ENCODE data around the gene INPP5J. TPM values are rescaled to one million over a fixed set of nuclear protein-coding genes. Genes with fewer than 3 reads are reported as not detected.

INPP5J gene
- total and polyA plus RNA-seq, 10 of the 15 experiments (the other 5 are each of a cell fraction or from before 2014, with no cell fraction given): 0.18 to 2.8 (median 1.5) TPM; not detected in 1

DNA sequence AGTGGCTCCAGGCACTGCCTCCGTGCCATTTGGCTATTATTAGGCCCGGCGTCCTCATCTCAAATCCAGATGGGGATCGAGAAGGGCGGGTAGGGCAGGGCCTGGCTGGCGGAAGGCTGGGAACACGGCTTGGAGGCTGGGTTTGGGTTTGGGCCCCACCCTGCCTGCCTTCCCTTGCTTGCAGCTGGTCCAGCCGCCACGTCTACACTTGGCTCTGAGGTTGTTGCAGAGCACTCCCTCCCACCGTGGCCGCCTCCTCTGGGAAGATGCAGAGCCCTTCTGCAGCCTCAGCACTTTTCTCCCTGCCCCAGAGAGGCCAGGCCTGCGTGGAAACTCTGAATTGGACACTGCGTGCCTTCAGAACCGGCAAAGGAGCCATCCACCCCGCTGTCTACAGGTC, 46.8 kb upstream of the INPP5J start:
- no peak overlapping the region for H3K9ac ChIP-seq (ENCODE audit: control insufficient read depth, insufficient read depth, low read length)
- POLR2A ChIA-PET: no interaction called here
- H3K9me3 ChIP-seq (replicated peaks; ENCODE audit: control insufficient read depth, insufficient read depth, low read length): no peaks in the 10 kb centered on the region
- H3K4me1 ChIP-seq (ENCODE audit: control insufficient read depth, insufficient read depth, low read length): peaks cover 4% of the 10 kb centered on the region; the same call in 1 of the 2 replicates
- ATAC-seq (no peak), FAIRE-seq (no peak), DNase-seq (ENCODE audit: low read depth, low spot score) (no peak)
- BruUV-seq (replicated peaks): no TSS peak
- no peak overlapping the region for H3K4me3 ChIP-seq
- H3K27me3 ChIP-seq (replicated peaks in 1 of 2; ENCODE audit: control insufficient read depth in 2 of 2, insufficient read depth in 2 of 2, low read length in 1 of 2): no peaks in the 10 kb centered on the region
- H3K36me3 ChIP-seq (ENCODE audit: control insufficient read depth in 2 of 2, insufficient read depth in 2 of 2, low read length in 1 of 2): no peaks in the 10 kb centered on the region
- H3K4me2 ChIP-seq (ENCODE audit: control insufficient read depth, insufficient read depth): no peak overlapping the region
- no peak for TF ChIP-seq PML (IDR thresholded peaks at IDR 0.05; ENCODE audit: low read length)
- TF ChIP-seq, protein P1, sequence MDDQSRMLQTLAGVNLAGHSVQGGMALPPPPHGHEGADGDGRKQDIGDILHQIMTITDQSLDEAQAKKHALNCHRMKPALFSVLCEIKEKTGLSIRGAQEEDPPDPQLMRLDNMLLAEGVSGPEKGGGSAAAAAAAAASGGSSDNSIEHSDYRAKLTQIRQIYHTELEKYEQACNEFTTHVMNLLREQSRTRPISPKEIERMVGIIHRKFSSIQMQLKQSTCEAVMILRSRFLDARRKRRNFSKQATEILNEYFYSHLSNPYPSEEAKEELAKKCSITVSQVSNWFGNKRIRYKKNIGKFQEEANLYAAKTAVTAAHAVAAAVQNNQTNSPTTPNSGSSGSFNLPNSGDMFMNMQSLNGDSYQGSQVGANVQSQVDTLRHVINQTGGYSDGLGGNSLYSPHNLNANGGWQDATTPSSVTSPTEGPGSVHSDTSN (IDR thresholded peaks at IDR 0.05; ENCODE audit: insufficient replicate concordance, low read depth, low read length): no peak
- TF ChIP-seq, protein P2, sequence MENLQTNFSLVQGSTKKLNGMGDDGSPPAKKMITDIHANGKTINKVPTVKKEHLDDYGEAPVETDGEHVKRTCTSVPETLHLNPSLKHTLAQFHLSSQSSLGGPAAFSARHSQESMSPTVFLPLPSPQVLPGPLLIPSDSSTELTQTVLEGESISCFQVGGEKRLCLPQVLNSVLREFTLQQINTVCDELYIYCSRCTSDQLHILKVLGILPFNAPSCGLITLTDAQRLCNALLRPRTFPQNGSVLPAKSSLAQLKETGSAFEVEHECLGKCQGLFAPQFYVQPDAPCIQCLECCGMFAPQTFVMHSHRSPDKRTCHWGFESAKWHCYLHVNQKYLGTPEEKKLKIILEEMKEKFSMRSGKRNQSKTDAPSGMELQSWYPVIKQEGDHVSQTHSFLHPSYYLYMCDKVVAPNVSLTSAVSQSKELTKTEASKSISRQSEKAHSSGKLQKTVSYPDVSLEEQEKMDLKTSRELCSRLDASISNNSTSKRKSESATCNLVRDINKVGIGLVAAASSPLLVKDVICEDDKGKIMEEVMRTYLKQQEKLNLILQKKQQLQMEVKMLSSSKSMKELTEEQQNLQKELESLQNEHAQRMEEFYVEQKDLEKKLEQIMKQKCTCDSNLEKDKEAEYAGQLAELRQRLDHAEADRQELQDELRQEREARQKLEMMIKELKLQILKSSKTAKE (IDR thresholded peaks at IDR 0.05; ENCODE audit: low read depth, poor library complexity, severe bottlenecking): no peak
- no peak for TF ChIP-seq STAT1 (conservative IDR thresholded peaks at IDR 0.05)
- TF ChIP-seq CHD2 (IDR thresholded peaks at IDR 0.05; ENCODE audit: borderline replicate concordance, low read depth, low read length): no peak
- TF ChIP-seq NFYA (IDR thresholded peaks at IDR 0.05; ENCODE audit: borderline replicate concordance, low read depth, low read length): no peak
- no peak for TF ChIP-seq MYC (IDR thresholded peaks at IDR 0.05; ENCODE audit: insufficient read depth, insufficient read length, insufficient replicate concordance, low read length, severe bottlenecking)
- no peak overlapping the region for H3K27ac ChIP-seq (ENCODE audit: control insufficient read depth, insufficient read depth)
- no peaks in the 10 kb centered on the region for H4K20me1 ChIP-seq (ENCODE audit: control insufficient read depth, insufficient read depth)
- SMC1A ChIA-PET (ENCODE audit: uncharacterized antibody, unreplicated experiment): no interaction called here
- WGBS (ENCODE audit: insufficient coverage, insufficient replicate concordance, low lambda C conversion rate, missing lambda C conversion rate): 61% methylated on average over 15 of the region's 15 CpGs
- RAD21 ChIA-PET (ENCODE audit: unreplicated experiment): no interaction called here
- CTCF ChIA-PET: no interaction called here
- no peak overlapping the region for H2AFZ ChIP-seq (ENCODE audit: control insufficient read depth, low read depth, low read length)
- intact Hi-C loops (cut with micrococcal nuclease; ENCODE audit: unreplicated experiment): no loop called here
- no peaks in the 10 kb centered on the region for H3K79me2 ChIP-seq (ENCODE audit: control insufficient read depth, insufficient read depth, low read length)
- in situ Hi-C loops (cut with MboI): no loop called here

All from GM12878 (cell line).